Measurements from ENCODE around the gene ZMYM4.
"Not testable (repeated sequence)": the region's sequence is repeated elsewhere in the genome, so short reads cannot be mapped to it uniquely, and the experiment has no call there.

Gene ZMYM4

GRCh38 chr1:35268282-35269200 lies at the start of gene ZMYM4:
ZMYM4 (plus strand) TSS chr1:35268709; CDS start chr1:35269047, 338 bp downstream.
- H3K9me3 ChIP-seq (ENCODE audit: low read depth, low read length): no peaks in the 10 kb centered on the region
- H3K9ac ChIP-seq (ENCODE audit: insufficient read length): peak within 1 kb of the TSS; percentile 96
- peak within 1 kb of the TSS; percentile 79 for H3K4me3 ChIP-seq
- peak; percentile 92 for DNase-seq (ENCODE audit: low read depth, low spot score)
- TF ChIP-seq EZH2 (IDR thresholded peaks at IDR 0.05) (no peak), POLR2AphosphoS5 (IDR thresholded peaks at IDR 0.05; ENCODE audit: borderline replicate concordance, low read depth, low read length) (peak; percentile 42; the same call in 1 of the 2 replicates)
- peaks cover 31% of the 10 kb centered on the region for H3K36me3 ChIP-seq (ENCODE audit: insufficient read depth, low read length)
- H3K27ac ChIP-seq: peak within 1 kb of the TSS; percentile 87

DNA sequence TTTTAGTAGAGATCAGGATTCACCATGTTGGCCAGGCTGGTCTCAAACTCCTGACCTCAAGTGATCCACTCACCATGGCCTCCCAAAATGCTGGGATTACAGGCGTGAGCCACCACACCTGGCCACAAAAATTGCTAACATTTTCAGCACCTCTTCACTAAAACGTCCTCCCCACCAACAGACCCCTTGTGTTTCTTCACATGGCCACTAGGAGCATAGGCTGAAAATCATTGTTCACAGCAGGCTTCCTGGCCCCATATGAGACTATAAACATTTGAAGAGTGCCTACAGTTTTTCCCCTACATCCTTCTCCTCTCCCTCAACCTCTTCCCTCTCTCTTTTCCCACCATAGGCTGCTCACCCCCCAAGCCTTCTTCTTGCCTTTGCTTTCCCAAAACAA lies 47.5 kb upstream of the ZMYM4 start:
- Histone ChIP-seq H3K9ac (ENCODE audit: insufficient read length) (no peak overlapping the region), H3K27ac (peak overlapping the region; percentile 57; the same call in 1 of the 2 replicates), H3K9me3 (ENCODE audit: low read depth, low read length) (no peaks in the 10 kb centered on the region), H3K36me3 (ENCODE audit: insufficient read depth, low read length) (no peaks in the 10 kb centered on the region), H3K4me3 (no peak overlapping the region)
- DNase-seq (ENCODE audit: low read depth, low spot score): no peak
- TF ChIP-seq FOXP2 (optimal IDR thresholded peaks at IDR 0.05; ENCODE audit: control extremely low read depth, extremely low read length, insufficient read depth) (no peak), EZH2 (IDR thresholded peaks at IDR 0.05) (no peak), POLR2AphosphoS5 (IDR thresholded peaks at IDR 0.05; ENCODE audit: borderline replicate concordance, low read depth, low read length) (no peak)

GRCh38 chr1:35222322-35223083 lies 46.0 kb upstream of the ZMYM4 start:
- Histone ChIP-seq H3K9ac (ENCODE audit: insufficient read length) (peak overlapping the region; percentile 34), H3K27ac (peak overlapping the region; percentile 89), H3K9me3 (ENCODE audit: low read depth, low read length) (no peaks in the 10 kb centered on the region), H3K4me3 (peak overlapping the region; percentile 40), H3K36me3 (ENCODE audit: insufficient read depth, low read length) (no peaks in the 10 kb centered on the region)
- DNase-seq (ENCODE audit: low read depth, low spot score): no peak
- TF ChIP-seq EZH2 (IDR thresholded peaks at IDR 0.05) (no peak), FOXP2 (optimal IDR thresholded peaks at IDR 0.05; ENCODE audit: control extremely low read depth, extremely low read length, insufficient read depth) (no peak), POLR2AphosphoS5 (IDR thresholded peaks at IDR 0.05; ENCODE audit: borderline replicate concordance, low read depth, low read length) (no peak)

- DNase-seq (ENCODE audit: low read depth, low spot score): no peak
- Histone ChIP-seq H3K4me3 (peak overlapping the region; percentile 40), H3K9me3 (ENCODE audit: low read depth, low read length) (no peaks in the 10 kb centered on the region), H3K9ac (ENCODE audit: insufficient read length) (no peak overlapping the region), H3K36me3 (ENCODE audit: insufficient read depth, low read length) (no peaks in the 10 kb centered on the region), H3K27ac (peak overlapping the region; percentile 89)
- no peak for TF ChIP-seq EZH2 (IDR thresholded peaks at IDR 0.05)
Observed at GRCh38 chr1:35223084-35223630, 45.4 kb upstream of the ZMYM4 start.

DNA sequence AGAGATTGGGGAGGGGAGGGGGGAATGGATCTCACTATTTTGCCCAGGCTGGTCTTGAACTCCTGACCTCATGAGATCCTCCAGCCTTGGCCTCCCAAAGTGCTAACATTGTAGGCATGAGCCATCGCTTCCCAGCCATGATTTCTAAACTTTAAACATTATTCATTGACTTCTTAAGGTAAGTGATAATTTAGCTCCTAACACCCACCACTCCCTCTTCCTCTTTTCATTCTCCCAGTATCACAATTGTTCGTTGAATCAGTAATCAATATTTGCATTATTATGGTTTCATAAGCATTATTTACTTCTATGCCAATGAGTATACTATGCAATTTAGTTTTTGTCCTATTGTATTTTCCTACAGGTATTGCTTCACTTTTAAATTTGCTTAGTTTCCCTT lies 42.0 kb upstream of the ZMYM4 start:
- TF ChIP-seq FOXP2 (optimal IDR thresholded peaks at IDR 0.05; ENCODE audit: control extremely low read depth, extremely low read length, insufficient read depth): no peak
- no peak for TF ChIP-seq POLR2AphosphoS5 (IDR thresholded peaks at IDR 0.05; ENCODE audit: borderline replicate concordance, low read depth, low read length)
- TF ChIP-seq EZH2 (IDR thresholded peaks at IDR 0.05): no peak
- Histone ChIP-seq H3K36me3 (ENCODE audit: insufficient read depth, low read length) (no peaks in the 10 kb centered on the region), H3K27ac (no peak overlapping the region), H3K9ac (ENCODE audit: insufficient read length) (no peak overlapping the region), H3K9me3 (ENCODE audit: low read depth, low read length) (no peaks in the 10 kb centered on the region), H3K4me3 (no peak overlapping the region)
- DNase-seq (ENCODE audit: low read depth, low spot score): no peak

GRCh38 chr1:35229587-35230360 lies 38.7 kb upstream of the ZMYM4 start:
- H3K36me3 ChIP-seq (ENCODE audit: insufficient read depth, low read length): no peaks in the 10 kb centered on the region
- no peak overlapping the region for H3K9ac ChIP-seq (ENCODE audit: insufficient read length)
- no peak for DNase-seq (ENCODE audit: low read depth, low spot score)
- no peak overlapping the region for H3K4me3 ChIP-seq
- no peaks in the 10 kb centered on the region for H3K9me3 ChIP-seq (ENCODE audit: low read depth, low read length)
- H3K27ac ChIP-seq: no peak overlapping the region
- TF ChIP-seq POLR2AphosphoS5 (IDR thresholded peaks at IDR 0.05; ENCODE audit: borderline replicate concordance, low read depth, low read length) (no peak), EZH2 (IDR thresholded peaks at IDR 0.05) (no peak), FOXP2 (optimal IDR thresholded peaks at IDR 0.05; ENCODE audit: control extremely low read depth, extremely low read length, insufficient read depth) (no peak)

GRCh38 chr1:35231287-35231686 lies 37.2 kb upstream of the ZMYM4 start:
- TF ChIP-seq FOXP2 (optimal IDR thresholded peaks at IDR 0.05; ENCODE audit: control extremely low read depth, extremely low read length, insufficient read depth) (no peak), EZH2 (IDR thresholded peaks at IDR 0.05) (no peak), POLR2AphosphoS5 (IDR thresholded peaks at IDR 0.05; ENCODE audit: borderline replicate concordance, low read depth, low read length) (no peak)
- H3K36me3 ChIP-seq (ENCODE audit: insufficient read depth, low read length): no peaks in the 10 kb centered on the region
- no peak overlapping the region for H3K4me3 ChIP-seq
- no peak for DNase-seq (ENCODE audit: low read depth, low spot score)
- H3K9ac ChIP-seq (ENCODE audit: insufficient read length): no peak overlapping the region
- H3K9me3 ChIP-seq (ENCODE audit: low read depth, low read length): no peaks in the 10 kb centered on the region
- no peak overlapping the region for H3K27ac ChIP-seq

DNA sequence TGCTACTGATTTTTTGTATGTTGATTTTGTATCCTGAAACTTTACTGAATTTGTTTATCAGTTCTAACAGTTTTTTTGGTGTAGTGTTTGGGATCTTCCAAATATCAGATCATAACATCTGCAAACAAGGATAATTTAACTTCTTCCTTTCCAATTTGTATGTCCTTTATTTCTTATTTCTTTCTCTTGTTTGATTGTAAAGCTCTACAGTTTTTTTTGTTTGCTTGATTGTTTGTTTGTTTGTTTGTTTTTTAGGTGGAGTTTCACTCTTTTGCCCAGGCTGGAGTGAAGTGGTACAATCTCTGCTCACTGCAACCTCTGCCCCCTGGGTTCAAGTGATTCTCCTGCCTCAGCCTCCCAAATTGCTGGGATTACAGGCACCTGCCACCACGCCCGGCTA lies 31.7 kb upstream of the ZMYM4 start:
- H3K36me3 ChIP-seq (ENCODE audit: insufficient read depth, low read length); H3K27ac ChIP-seq; DNase-seq (ENCODE audit: low read depth, low spot score); H3K9me3 ChIP-seq (ENCODE audit: low read depth, low read length); H3K4me3 ChIP-seq; H3K9ac ChIP-seq (ENCODE audit: insufficient read length): not testable (repeated sequence)

Measured in SK-N-MC (cell line).